NCI-H446 treated with DMSO at 0.1 percent for 48 hours (cell line): ENCODE results near the gene PHF12.

Source experiments
- DNase-seq: peaks from one replicate; lab custom pipeline; 2025; lab: John Stamatoyannopoulos, UW

The PHF12 gene

GRCh38 chr17:28951428-28951990 is at the start of gene PHF12:
Gene PHF12 (minus strand): TSS chr17:28951518. CDS start chr17:28950960, 558 bp downstream.
- peak; percentile 100 for DNase-seq

GRCh38 chr17:29000973-29001372 is 49.7 kb upstream of the PHF12 start:
- no peak for DNase-seq

DNA sequence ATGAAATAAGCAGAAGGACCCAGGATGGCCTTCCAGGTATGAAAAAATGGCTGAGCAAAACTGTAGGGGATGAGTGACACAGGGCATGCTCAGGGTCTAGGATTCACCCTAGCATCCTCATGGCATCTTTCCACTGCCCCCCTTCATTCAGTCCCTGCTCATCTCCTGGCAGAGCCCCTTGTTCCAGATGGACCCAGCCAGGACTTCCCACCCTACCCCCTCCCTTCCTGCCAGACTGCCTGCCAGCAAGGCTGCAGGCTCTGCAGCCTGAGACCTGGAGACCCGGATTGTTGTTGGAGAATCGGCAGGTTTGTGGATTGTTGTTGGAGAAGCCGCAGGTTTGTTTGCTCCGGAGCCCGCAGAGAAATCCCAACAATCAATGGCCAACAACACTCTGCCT is 47.9 kb upstream of the PHF12 start:
- DNase-seq, result no peak

DNA sequence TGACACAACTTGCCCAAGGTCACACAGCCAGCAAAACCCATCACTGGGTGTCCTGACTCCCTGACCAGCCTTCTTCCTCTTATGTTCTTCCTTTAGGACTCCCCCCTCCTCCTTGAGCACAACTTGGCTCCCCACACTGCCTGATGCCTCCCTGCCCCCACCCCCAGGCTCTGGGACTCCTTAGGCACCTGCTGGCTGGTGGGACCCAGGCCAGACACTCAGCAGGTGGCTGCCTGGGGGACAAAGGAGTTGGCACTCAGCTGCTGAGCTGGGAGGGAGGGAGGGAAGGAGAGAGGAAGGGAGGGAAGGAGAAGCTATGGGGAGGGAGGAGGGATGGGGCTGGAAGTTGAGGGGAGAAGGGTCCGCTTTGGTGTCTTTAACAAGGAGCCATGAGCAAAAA is 46.5 kb upstream of the PHF12 start:
- DNase-seq, result peak; percentile 9

DNA sequence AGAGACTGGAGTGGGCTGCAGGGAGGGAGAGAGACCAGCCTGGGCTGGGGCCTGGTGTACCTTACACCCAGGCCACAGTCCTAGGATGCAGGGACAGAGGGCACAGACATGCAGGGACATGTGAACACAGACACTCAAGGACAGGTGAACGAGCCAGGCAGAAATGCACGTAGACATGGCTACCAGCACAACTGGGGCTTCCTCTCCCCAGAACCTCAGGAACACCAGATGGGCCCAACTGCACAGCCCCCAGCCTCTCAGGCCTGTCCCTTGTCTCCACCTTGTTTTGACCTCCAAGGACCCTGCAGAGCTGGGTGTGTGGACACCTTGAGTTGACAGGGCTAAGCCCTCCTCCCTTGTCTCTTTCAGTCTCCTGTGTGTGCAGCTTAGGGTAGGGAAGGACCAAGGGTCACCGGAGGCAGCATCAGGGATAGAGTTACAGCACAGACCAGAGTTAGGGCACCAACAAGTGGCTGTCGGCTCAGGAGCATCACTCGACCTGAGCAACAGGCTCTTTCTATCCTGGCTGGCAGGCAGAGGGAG is 45.3 kb upstream of the PHF12 start:
- DNase-seq, result no peak

- no peak for DNase-seq
These were observed 42.5 kb upstream of the PHF12 start for GRCh38 chr17:28993645-28994426.

DNA sequence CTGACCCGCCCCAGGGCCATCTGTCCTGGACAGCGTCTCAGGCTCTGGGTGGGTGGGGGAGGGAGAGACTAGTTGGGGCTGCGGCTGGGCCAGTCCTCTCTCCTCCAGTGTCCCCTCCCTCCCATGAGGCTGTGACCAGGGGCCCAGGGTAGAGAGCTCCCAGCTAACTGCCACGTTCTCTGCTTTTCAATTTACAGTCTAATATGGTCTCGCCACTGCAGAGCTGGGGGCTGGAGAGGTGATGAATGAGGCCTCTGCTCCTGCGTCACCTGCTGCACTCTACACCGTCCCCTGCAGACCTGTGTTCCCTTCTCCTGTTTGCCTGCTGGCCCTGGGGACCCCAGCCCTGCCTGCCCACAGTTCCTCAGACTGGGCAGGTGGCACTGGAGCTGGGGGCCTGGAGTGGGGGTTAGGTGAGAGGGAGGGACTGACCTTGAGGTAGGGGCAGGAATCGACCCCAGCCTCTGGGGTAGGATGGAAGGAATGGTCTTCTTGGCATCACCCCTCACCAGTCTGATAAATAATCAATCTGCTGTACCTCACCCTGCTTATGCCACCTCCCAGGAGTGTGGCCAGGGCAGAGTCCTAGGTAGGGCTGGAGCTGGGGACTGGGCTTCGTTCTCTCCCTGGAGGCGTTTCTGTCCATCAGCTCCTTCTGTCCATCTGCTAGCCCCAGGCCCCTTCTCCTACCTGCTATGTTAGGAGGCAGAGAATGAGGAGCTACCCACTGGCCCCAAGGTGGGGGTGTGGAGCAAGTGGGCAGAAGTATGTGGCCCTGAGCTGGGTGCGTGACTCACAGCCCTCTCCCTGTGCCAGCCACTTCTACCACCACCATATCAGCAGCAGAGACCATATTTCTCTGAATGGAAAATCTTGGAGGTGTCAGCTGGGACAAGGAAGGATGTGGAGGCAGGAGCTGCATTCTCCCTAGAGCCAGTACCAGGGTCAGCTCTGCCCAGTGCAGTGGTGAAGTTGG is 41.6 kb upstream of the PHF12 start:
- no peak for DNase-seq

GRCh38 chr17:28992185-28992584 is 40.9 kb upstream of the PHF12 start:
- DNase-seq, result no peak

DNA sequence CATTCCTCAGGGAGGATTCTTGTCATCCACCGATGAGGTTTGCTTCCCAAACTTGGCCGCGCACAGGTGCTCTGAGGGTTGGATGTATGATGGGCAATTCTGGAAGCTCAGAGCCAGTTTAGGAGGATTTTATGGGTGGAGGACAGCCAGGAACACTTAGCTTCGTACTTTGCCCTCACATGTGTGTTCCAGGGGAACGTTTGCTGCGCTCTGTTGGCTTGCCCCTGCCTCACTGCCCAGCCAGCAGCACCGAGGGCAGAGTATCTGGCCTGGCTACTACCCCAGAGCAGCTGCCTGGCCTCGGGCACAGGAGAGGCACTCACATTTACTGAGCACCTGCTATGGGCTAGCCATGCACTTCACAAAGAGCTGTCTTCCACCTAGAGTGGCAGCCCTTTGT is 40.5 kb upstream of the PHF12 start:
- no peak for DNase-seq

DNA sequence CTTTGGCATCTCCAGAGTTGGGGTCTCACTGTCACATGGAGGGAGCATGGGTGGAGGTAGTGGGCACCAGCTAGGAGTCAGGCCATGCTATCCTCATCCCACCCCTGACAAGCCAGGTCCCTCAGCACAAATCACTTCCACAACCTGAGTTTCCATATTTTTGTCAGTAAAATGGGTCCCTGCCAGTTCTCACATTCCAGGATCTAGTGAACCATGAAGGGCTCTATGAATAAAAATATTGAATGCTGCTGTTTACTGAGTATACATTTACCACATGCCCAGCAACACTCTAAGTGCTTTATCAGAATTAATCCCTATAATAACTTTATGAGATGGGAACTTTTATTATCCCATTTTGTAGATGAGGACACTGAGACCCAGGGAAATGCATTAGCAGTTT is 37.7 kb upstream of the PHF12 start:
- no peak for DNase-seq

GRCh38 chr17:28988475-28988874 is 37.2 kb upstream of the PHF12 start:
- DNase-seq, result no peak

DNA sequence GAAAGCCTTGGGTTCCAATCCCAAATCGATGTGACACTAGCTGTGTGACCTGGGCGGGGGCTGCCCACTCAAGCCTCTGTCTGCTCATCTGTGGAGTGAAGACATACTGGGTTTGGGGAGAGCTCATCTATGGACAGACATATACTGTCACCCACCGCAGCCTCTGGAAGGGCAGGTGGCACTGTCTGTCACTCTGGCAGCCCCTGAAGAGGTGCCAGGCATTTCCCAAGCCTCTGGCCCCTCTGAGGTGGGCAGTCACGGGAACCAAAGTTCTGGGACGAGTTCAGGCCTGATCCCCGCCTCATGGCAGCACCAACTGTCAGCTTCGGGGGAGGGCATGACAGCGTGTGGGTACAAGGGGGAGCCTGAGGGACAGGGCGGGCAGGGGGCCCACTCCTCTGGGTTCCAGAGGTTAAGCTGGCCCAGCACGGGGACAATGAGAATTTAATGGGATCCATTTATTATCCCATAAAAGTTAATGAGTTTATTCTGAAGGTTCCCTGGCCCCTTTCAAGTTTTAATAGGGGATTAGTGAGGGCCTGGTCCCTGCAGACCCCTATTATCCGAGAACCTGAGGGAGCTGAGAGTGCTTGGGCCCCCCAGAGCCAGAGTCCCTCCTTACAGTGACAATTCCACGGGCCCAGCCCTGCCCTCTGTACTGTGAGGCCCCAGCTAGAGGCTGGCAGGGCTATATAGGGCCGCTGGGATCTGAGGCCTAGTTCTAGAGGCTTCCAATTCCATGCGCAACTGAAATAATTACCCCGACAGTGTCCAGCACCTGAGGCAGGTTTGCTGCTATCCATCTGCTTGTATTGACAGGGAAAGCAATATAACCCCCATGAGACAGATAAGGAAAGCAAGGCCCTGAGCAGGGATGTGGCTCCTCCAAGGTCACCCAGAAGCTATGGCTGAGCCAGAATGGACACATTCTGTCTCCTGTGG is 35.7 kb upstream of the PHF12 start:
- no peak for DNase-seq

DNA sequence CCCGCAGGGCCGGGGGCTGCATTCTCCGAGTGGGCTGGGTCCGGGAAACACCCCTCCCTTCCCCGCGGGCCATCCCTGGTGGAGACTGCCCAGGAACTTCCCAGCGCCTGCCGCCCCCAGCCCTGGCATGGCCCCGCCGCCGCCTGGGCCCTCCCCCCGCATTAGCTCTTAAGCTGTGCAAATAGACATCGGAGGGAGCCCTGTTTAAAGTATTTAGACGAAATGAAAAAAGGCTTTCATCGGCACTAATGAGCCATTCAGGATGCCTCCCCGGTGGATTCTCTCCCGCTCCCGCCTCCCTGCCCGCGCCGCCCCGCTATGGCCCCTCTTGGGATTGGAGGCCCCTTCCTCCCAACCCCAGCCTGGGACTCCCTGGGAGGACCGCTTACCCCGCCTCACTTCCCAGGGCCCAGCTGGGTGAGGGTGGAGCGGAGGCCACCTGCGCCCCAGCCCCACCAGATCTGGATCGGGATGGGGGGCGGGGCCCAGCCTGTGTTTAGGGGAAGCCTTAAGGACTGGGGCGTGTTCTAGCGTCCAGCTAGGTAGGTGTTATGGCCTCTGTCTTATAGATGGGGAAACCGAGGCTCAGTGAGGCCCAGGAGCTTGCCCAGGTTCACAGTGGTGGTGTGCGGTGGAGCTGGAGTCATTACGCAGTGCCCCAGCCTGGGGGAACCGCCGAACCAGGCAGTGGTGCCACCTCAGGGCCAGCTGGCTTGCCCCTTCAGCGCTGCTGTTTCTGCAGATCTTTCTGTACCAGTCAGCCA is 34.8 kb upstream of the PHF12 start:
- no peak for DNase-seq

- peak; percentile 87 for DNase-seq
These were observed 32.2 kb upstream of the PHF12 start for GRCh38 chr17:28983286-28984230.

- no peak for DNase-seq
These were observed 30.9 kb upstream of the PHF12 start for GRCh38 chr17:28982131-28982793.

DNA sequence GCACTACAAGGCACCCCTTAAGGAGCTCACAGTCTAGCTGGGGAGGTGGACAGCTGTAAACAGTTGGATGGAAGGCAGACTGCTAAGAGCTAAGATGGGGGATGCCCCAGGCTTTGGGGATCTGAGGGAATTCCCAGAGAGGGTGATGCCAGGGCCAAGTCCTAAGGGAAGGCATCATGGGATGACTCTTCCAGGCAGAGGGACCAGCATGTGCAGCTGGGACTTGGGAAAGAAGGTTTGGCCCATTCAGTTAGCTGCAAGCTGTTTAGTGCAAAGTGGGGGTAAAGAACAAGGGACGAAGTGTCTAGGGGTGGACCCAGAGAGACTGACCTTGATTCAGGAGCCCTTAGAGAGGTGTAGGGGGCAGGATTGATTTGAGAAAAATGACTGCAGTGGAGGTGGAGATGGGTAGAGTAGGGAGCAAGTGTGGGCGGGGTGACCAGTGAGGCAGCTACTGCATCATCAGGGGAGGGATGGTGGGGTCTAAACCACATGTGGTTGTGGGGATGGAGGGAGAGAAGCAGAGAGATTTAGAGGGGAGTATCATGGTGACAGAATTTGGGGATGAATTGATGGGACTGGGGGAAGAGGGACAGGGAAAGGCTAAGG is 27.1 kb upstream of the PHF12 start:
- DNase-seq, result no peak

GRCh38 chr17:28977659-28978355 is 26.5 kb upstream of the PHF12 start:
- no peak for DNase-seq

GRCh38 chr17:28975646-28976045 is 24.3 kb upstream of the PHF12 start:
- DNase-seq, result peak; percentile 49
